Activated CD4-positive, alpha-beta T cell treated with anti-CD3 and anti-CD28 coated beads for 4 hours (primary cell): ENCODE measurements around the gene PIMREG.

Source experiments
- DNase-seq, 2 donors: peaks; one replicate each; pipeline ENCODE4 v3.0.0-alpha.2; 2020

The PIMREG gene, protein sequence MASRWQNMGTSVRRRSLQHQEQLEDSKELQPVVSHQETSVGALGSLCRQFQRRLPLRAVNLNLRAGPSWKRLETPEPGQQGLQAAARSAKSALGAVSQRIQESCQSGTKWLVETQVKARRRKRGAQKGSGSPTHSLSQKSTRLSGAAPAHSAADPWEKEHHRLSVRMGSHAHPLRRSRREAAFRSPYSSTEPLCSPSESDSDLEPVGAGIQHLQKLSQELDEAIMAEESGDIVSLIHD

DNA sequence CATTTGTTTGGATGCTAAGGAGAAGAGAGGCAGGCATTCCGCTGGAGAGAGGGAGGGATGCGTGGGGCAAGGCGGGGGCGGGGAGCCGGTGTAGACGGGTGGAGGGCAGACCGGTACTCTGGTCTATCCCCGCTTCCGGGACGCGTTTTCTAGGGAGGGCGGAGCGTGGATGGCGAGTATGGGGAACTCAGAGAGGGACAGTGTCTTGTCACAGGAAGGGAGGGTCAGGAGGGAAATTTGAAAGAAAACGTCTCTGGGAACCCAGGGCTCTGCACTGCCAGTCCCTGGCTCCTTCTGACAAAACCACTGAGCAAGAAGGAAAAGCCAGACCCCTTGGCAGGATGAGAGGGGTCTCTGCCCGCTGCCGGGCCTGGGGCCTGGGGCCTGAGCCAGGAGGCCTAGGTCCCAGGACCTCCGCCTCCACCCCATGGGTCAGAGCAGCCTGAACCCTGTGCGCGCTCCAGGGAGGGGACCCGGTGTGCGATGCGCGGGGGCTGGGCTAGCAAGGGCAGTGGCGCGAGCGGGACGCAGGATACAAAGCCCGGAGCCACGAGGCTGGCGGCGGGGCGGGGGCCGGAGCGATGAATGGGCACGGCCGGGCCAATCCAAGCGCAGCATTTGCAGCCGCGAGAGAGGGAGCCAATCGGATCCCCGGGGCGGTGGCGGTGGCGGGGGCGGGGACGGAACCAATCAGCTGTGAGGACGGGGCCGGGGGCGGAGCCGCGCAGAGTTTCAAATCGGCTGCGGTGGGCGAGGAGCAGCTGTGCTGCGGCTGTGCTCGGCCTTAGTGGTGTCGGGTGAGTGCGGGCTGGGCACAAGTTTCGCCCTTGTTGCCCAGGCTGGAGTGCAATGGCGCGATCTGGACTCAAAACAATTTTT is at the start of gene PIMREG:
Gene PIMREG (plus strand): TSS at position 764 of the 879 bp plus-strand sequence. CDS start 656 bp downstream, outside the sequence.
- peak; percentile 94 to 95 for DNase-seq

DNA sequence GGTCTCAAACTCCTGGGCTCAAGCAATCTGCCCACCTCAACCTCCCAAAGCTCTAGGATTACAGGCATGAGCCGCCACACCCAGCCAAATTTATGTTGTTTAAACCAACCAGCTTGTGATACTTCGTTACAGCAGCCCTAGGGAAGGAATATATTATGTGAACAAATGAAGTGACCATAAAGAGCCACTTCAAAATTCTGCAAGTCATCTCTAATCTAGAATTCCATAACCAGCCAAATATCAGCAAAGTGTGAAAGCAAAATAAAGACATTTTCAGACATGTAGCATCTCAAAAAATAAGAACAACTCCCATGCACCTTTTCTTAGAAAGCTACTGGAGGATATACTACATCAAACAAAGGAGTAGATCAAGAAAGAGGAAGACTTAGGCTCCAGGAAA is 45.3 kb upstream of the PIMREG start:
- no peak for DNase-seq

DNA sequence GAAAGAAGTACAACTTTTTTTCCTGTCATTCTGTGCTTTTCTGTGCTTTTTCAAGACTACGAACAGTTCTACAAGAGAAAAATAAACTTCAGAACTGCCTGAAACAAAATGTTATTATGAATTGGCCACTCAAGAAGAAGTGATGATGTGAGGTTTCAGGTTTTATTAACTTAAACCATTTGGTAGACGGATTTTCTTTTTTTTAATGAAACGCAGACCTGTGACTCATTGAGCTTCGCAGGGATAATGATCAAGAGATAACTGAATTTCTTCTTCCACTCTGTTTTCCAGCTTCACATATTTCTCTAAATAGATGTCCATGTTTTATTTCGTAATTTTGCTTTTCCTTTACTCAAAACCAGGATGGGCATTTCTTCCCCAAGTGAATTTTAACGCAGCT is 42.0 kb upstream of the PIMREG start:
- no peak for DNase-seq

DNA sequence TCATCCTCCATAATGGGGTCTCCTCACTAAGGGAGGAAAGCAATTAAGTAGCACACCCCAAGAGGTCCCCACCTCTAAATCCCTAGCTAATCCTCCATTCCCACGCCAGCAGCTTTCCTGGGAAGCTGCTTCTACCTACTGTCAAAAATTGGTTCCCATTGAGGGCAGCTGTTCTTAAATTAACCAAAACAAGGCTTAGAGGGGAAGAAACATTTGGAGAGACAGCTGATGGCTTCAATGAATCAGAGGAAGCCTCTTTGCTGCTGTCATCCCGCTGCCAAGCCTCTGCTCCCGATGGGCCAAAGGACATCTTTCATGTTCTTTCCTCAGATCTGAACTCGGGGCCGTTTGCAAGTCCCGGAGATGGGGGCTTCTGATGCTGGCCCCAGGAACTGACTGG is 36.0 kb upstream of the PIMREG start:
- DNase-seq: no peak

DNA sequence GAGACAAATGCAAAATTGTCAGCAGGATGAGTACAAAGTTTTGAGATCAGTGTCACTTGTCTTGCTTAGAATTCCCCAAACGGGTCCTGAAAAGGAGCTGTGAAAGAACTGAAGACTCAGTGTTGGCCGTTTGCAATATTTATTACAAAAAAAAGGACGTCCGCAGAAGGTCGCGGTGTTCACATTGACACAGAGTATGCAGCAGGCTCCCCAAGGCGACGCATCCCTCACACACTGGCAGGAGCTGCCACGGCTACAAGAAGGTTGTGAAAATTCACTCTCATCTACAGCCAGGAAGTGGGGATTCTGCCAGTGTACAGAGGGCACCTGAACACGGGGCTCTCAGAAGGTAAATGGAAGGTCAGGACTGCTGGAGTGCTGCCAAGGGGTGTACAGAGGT is 35.5 kb upstream of the PIMREG start:
- DNase-seq: no peak

DNA sequence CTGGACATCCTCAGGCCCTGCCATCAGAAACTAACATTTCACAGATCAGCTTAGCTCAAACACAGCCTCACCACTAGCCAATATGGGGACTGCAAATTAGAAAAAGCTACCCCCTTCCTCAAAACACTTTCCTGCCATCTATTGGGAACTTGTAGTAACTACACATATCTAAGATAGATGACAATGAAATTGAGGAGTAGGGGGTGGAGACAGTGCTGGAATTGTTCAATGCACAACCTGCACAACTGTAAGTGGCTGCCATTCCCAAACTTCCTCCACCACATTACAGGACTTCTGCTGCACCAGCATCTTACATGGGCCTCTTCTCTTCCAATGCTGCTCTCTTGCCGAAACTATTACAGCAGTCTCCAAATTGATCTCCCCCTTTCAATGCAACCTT is 31.2 kb upstream of the PIMREG start:
- DNase-seq: no peak

DNA sequence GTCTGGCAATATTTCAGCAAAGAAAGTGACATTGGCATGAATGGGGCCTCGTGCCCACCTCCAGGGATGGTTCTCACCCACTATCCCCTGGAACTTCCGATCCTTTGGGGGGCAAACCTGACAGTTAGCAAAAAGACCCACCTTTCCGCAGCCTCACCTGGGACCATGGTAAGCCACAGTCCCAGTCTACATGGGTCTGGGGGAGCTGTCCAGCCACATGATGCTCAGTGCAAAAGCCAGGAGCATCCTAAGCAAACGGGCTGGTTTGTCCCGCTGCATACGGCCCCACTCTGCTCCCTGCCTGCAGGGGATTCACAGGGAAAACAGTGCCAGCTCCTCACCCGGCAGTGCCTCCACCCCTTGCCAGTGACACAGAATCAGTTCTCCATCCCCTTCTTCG is 28.6 kb upstream of the PIMREG start:
- DNase-seq: no peak

DNA sequence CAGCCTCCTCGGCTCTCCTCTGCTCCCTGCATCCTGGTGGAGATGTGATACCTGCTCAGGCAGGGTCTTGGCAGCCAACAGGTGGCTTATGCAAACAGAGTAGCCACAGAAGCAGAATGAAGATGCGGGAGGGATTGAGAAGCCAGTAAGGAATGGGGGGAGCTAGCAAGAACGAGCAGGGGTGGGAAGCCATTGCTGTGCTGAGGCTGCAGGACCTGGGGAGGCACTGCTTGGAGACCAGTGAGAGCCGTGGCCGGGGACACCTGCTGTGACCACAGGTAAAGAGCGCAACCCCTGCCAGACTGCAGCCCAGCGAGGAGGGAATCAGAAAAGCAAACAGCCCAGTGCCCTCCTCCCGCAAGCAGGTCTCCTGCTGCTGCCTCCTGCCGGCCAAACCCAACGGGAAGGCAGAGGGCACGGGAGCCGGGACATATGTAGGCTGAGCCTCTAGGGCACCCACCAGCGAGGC is 24.0 kb upstream of the PIMREG start:
- peak in 1 of 2 donors; percentile 17 for DNase-seq

DNA sequence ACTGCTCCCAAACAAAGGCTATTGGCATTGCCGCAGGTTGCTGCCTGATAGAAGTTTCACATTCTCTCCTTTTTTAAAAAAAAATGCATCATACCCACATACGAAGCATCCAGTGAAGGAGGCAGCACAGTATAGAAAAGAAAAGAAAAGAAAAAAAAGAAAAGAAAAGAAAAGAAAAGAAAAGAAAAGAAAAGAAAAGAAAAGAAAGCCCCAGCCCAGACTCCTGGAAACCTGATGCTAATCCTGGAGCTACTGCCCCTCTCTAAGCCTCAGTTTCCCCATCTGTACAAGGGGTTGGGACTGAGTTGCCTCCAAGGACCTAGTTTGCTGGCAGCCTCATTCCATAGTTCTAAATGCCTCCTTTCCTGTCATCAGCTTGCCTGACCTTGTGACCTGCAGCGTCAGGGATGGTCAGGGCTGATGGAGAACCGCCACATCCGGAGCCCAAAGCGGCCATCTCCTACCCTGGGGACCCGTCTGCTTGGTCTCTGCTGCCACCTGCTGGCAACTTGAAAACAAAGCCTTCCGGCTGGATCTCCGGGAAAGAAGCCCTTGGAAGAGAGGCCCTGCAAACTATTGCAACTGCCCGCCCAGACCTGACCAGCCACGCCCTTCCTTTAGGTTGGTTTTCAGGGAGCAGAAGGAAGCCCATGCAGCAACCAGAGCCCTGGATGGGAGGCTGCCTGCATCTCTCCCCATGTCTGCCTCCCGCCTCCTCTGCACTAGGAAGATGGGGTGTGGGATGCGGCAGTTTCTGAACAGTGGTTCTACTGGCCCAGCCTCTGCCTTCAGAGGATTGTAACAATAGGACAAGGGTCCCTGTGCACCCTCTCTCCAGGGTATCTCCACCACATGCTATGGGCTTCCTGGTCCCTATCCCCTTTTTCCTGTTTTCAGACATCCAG is 22.3 kb upstream of the PIMREG start:
- peak; percentile 64 to 68 for DNase-seq

DNA sequence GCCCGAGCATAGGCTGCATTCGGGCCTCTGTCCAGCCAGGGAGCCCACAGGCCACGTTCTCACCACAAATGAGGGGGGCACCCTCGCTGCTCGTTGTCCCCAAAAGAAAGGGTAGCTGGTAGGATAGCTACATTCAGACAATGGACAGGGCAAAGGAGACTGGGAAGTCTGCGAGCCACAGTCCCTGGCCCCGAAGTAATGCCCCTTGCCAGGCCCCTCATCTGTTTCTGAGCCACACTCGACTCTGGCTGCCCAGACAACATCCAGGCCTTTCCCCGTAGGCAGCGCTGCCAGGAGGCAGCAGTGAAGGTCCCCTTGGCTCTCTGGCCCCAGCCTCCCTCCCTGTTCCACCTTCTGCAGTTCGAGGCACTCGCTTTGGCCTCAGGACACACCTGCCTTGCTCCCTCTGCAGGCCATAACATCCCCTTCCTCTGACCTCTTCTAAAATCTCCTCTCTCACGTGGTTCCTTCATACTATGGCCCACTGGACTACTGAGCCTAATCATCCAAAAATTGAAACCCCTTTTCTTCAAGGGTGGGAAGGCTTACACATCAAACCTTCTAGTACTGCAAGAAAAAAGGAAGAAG is 21.5 kb upstream of the PIMREG start:
- no peak for DNase-seq

DNA sequence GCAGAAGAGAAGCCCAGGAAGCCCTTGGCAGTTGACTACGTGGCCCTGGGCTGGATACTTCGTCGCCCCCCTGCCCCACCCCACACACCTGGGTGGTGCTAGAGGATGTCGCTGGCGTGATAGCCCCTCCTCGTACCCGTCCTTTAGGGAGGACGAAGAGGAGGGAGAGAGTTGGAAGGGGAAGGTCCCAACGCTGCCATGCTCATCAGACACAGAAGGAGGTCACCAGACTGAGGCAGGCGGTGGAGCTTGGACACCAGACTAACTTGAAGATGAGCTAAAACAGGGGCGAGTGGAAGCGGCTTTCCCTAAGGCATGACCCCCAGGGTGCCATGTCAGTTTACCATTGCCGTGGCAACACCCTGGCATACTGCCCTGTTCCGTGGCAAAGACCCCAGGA is 20.3 kb upstream of the PIMREG start:
- DNase-seq: no peak

DNA sequence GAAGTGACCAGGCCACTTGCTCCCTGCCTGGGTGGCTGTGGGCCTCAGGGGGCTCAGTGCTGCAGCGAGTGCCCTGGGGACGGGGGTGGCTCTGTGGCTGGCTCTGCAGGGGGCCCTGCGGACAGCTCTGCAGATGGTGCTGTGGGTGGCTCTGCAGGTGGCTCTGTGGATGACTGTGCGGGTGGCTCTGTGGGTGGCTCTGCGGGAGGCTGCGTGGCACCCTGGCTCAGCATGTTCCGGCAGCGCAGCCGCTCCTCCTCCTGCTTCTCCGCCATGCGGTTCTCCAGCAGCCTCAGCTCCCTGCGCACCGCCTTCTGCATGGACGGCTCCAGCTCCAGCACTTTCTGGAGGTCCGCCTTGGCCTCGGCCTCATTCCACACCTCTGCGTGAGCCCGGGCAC is 18.8 kb upstream of the PIMREG start:
- no peak for DNase-seq

DNA sequence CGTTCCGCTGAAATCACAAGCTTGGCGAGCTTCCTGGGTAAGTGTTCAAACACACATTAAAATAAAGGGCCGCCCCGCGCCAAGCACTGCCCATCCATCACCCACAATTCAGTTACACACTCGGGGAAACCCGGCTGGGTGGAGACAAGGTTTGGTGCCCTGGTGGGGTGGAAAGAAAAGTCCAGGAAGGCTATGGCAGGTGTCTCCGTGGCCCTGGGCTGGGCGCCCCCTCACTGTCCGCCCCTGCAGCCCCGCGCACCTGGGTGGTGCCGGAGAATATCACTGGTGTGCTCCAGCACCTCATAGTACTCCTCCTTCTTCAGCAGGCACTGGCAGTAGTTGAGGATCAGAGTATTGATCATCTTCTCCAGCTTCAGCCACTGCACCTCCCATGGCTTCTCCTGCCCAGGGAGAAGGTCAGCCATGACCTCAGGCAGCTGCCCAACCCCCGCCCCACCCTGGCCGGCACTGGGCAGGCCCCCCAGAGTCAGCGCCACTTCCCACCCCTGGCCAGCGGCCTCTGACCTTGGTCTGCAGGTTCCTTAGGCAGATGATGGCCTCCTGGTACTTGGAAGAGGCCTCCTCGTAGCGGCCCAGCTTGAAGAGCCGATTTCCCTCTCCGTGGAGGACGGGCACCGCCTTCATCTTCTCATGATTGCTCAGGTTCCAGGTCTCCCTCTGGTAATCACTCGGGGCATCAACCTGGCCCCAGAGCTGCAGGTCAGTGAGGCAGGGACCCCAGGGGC is 17.7 kb upstream of the PIMREG start:
- no peak for DNase-seq

DNA sequence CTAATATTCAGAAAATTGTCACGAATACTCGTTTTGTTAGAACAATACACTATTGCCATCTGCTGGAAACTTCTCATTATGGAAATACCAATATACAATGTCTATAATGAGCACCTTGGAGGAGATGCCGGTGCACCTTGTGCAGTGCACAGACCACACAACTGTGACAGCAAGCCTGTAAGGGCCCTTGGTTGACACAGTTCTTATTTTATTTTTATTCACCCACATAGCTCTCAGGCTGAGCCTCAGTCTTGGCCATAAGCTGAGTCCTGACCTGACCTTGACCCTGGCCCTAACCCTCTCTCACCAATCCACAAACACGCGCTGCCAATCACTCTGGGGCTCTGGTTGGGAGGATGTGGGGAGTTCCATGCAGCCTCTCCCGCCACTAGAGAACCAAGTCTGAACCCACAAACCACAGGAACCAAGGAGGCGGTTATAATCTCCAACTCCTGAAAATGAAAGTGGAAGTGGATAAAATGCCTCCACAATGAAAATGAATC is 16.9 kb upstream of the PIMREG start:
- DNase-seq: peak in 1 of 2 donors; percentile 11

DNA sequence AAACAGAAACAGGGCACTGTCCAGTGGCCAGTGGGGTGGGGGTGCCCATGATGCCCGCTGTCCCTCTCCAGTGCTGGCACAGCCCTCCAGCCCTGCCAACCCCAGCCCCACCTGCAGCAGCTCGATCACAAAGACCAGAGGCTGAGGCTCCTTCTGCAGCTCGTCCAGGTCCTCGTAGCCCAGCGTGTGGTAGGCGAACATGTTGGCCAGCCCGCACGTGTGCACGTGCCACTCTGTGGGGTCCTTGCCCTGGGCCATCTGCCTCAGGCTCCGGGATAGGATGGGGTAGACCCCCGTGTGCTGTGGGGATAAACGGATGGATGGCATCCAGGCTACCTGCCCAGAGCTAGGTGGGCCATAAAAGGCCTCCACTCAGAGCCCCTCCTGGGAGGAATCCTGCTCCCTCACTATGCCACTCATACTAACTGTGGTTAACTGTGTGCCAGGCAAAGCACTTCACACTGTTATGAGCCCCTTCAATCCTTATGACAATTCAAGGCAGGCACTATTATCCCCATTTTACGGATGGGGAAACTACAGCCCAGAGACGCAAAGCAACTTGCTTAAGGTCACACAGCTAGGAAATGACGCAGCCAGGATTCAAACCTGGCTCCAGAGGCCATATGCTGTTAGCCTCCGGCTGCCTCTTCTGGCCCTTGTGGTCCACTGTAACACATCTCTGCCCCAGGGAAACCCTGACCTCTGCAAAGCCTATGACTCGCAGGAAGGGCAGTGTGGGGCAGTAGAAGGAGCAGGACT is 15.9 kb upstream of the PIMREG start:
- DNase-seq: no peak

DNA sequence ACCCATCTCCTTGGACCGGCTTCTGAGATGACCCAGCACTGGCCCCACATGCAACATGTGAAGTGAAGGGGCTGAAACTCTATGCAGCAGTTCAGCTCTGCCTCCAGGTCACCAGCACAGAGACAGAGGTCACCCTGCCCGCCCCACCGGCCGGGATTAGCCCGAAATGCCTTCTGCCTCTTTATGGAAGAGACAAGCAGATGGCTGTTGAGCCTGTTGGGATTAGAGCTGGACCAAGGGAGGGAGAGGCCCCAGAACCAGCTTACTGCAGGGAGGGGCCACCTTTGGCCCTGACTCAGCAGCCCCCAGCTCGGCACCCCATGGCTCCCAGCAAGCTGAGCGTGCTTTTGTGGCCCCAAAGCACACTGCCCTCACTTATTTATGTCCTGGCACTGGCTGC is 15.0 kb upstream of the PIMREG start:
- no peak for DNase-seq

DNA sequence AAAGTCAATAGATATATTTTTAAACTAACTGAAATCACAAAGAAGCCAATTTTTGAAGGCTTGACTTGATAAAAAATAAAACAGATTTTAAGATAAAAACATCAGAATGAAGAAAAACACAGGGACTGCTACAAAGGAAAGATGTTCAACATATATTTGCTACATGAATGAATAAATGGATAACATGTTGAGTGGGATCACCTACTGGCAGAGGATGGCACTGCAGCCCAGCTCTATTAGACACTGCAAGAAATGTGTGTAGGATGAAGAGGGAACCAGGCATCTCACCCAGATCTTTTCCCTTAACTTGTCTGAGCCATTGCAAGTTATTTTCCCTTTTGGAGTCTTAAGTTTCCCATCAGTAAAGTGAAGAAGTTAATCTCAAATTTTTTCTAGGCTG is 13.5 kb upstream of the PIMREG start:
- no peak for DNase-seq

DNA sequence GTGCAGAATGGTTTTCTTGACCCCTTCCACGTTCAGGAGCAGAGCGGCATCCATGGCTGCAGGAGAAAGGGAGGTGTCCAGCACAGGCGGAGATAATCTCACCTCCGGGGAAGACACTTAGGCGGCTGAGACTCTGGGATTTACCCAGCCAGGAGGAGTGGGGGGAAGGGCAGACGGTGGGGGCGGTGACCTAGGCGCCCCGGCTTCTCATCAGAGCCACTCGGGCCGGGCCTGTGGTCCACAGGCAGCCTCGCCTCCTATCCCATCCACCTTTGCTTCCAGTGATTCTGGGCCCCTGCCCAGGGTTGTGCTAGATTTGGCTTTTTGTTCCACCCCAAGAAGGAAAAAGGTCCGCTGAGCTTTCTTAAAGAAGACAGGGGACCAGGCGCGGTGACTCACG is 9.2 kb upstream of the PIMREG start, which contains the start of gene AIPL1:
Gene AIPL1 (minus strand): TSS at position 71 of the 400 bp plus-strand sequence. CDS start 17 bp downstream, at position 54.
- no peak for DNase-seq

DNA sequence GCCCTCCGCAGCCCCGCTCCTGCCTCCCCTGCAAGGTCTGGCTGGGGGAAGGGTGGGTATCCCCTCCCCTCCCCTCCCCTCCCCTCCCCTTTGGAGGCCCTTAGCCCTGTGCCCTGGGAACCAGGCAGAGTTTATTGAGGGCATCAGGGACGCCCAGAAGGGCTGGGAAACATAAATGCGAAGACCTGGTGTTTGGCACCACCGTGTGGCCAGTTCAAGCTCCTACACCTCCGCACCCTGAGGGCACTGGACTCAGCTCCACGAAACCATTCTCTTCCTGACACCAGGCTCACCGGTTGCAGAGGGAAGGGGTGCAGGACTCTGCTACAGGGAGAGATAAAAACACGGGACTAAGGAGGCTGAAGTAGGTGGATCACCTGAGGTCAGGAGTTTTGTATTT is 8.3 kb upstream of the PIMREG start:
- peak; percentile 57 to 58 for DNase-seq

DNA sequence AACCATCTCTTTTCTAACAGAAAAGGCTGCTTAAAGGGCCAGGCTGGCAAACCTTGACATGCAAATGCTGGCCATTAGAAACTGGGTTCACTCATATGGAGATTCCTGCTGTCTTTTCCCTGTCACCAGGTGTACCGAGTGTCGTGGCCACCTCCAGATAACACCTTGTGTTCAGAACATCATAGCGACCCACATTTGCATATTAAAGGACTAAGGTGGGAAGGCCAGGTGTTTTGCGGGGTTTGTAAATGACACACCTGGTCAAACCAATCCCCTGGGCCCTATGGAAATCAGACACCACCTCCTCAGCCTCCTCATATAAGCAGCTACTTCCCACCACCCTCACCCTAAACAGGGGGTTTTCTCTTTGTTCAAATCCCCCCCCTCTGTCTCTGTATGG is 6.8 kb upstream of the PIMREG start:
- no peak for DNase-seq

DNA sequence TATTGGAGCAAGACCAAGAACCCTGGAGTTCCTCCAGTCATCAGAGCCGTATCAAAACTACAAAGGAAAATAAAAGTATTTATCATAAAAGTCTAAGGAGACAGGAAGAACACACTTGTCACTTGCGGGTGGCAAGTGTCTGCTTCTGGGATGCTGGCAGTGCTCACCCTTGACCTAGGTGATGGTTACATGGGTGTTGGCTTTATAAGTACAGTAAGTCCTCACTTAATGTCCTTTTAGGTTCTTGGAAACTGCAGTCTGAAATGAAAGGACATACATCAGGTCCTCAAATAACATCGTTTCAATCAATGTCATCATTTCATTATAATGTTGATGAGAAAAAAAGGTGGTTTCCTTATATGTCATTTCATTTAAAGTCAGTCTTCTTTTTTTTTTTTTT is 6.3 kb upstream of the PIMREG start:
- DNase-seq: no peak
